IPS DF 19.7 (cell line): Measurements from ENCODE around the gene RUVBL2.
"Not testable (repeated sequence)": the region's sequence is repeated elsewhere in the genome, so short reads cannot be mapped to it uniquely, and the experiment has no call there.

Source experiments
- DNase-seq: peaks from one replicate; pipeline ENCODE4 v3.0.0-alpha.2; 2013; ENCODE audit warnings: low read depth, low spot score

Gene RUVBL2

GRCh38 chr19:49018388-49019241 lies 24.9 kb downstream of the RUVBL2 start:
- not testable (repeated sequence) for DNase-seq

DNA sequence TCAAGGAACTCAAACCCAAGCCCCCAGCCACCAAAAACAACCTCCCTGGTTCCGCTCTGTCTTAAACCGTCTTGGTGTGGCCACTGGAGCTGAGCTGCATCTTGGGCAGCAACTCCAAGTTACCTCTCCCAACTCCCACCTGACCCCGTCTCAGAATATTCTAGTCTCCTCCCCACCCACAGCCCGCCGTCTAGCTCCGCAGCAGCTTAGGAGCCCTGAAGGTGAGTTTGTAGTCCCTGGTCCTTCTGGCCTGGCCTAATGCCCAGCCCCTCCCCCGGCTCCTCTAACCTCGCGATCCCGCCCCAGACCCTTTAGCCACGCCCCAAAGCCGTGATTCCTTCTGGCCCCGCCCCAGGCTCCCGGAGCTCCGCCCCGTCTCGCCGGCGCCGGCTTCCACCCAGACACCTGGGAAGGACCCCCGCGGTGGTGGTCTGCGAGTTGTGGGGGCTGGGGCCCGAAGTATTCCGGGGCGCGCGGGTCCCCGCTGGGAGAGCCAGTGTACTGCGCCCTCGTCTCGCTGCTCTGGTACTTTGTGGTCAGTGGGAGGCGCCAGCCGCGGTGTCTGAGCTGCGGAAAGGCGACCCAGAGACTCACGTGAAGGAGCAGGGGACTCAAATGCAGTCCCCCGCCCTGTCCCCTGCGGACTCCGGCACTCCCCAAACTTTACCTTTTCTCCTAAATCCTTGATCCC lies 25.7 kb downstream of the RUVBL2 start:
- DNase-seq, result no peak

- DNase-seq, result no peak
Observed at GRCh38 chr19:49020342-49020741, 26.7 kb downstream of the RUVBL2 start.

DNA sequence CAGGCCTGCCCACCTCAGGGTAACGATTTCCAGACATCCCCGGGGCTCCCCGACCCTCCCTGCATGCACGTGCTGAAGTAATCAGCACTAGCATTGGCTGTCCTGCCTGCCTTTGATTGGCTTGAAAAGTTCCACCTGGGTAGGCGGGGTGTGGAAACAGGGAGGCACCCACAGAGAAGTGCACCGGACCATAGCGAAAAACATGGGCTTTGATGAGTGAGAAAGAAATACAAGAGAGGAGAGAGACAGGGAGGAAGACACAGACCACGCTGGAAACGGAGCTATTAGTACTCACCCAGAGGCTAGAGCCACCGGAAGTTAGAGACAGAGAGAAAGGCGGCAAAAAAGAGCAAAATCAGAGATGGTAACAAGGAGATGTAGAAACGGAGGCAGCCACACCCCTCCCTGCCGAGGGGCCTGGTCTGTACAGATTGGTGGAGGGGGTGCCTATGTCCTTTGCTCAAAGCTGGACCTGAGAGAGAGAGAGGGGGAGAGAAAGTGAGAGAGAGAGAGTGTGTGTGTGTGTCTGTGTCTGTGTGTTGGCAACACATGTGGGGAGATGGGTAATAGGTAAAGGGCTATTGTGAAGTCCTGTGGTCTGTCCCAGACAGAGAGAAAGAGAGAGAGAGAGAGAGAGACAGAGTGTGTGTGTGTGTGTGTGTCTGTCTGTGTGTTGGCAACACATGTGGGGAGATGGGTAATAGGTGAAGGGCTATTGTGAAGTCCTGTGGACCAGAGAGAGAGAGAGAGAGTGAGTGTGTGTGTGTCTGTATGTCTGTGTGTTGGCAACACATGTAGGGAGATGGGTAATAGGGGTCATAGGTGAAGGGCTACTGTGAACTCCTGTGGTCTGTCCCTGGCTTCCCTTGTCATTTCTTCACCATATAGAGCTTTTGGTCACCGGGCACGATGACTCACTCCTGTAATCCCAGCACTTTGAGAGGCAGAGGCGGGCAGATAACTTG lies 27.5 kb downstream of the RUVBL2 start:
- DNase-seq, result no peak

DNA sequence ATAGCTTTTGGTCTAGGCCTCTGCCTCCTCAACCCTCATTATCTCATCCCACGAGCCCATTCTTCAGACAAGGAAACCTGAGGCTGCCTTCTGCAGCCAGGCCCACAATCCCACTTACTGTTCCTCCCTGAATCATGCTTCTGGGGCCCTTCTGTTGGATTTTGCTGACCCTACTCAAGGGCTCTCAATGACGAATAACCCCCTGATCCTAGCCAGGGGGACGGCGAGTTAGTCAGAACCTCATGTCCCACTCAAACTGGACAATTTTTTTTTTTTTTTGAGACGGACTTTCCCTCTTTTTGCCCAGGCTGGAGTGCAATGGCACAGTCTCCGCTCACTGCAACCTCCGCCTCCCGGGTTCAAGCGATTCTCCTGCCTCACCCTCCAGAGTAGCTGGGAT lies 28.4 kb downstream of the RUVBL2 start:
- DNase-seq, result no peak

DNA sequence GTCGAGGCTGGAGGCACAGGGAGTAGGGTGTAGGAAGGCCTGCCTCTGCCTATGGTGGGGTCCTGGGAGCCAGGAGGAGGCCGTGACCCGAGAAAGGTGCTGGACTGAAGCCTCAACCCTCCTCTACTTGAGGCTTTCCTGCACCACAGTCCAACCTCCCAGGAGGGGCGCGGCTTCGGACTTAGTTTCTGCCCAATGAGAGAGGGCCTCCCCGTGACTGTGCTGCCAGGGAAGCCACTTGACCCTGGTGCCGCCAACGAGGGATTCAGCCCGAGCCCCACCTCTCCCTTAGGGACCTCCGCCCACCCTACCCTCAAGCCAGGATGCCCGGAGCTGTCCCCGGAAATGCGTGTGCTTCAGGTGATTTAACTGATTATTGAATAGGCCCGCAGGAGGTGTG lies 30.5 kb downstream of the RUVBL2 start, which contains the start of gene CGB3:
TSS of gene CGB3 (minus strand) at position 101 of the 400 bp plus-strand sequence. CDS start 362 bp downstream, outside the sequence.
- not testable (repeated sequence) for DNase-seq

GRCh38 chr19:49025088-49025487 lies 31.4 kb downstream of the RUVBL2 start:
- DNase-seq, result not testable (repeated sequence)

- DNase-seq, result not testable (repeated sequence)
Observed at GRCh38 chr19:49025599-49025998, 31.9 kb downstream of the RUVBL2 start.

GRCh38 chr19:49028686-49029085 lies 35.0 kb downstream of the RUVBL2 start:
- DNase-seq, result not testable (repeated sequence)

DNA sequence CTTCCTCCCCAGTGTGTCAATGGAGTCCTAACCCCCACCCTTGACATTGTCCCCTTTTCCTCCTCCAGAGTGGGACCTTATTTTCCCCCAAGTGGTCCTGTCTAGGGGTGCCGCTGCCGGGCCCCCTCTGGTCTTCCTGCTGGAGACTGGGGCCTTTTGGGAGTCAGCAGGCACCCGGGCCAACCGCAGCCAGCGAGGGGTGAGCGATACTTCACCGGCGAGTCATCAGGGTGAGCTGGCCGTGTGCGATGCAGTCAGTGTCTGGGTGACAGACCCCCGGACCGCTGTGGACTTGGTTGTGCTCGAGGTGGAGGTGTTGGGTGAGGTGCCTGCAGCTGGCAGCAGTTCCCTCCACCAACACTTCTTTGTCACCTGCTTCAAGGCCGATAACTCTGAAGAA lies 36.1 kb downstream of the RUVBL2 start:
- not testable (repeated sequence) for DNase-seq

DNA sequence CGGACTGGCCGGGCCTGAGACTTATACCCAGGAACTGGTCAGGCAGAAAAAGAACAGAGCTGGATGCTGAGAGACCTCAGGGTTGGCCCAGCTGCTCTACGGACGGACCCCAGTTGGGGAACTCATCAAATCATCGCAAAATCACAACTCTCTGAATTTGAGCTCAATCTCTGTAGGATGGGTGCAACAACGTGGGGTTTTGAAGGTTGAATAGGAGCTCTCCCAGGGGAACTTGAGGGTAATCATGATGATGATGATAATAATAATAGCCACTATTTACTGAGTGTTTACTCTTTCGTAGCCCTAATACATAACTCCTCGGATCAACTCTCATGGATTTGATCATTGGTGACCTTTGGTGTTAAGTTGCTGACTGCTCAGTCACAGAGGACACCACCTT lies 36.6 kb downstream of the RUVBL2 start:
- DNase-seq, result not testable (repeated sequence)

GRCh38 chr19:49031642-49032301 lies 38.1 kb downstream of the RUVBL2 start, which contains the start of gene CGB2:
Gene CGB2 (plus strand): TSS chr19:49031890. CDS start chr19:49032096, 206 bp downstream.
- DNase-seq, result not testable (repeated sequence)

DNA sequence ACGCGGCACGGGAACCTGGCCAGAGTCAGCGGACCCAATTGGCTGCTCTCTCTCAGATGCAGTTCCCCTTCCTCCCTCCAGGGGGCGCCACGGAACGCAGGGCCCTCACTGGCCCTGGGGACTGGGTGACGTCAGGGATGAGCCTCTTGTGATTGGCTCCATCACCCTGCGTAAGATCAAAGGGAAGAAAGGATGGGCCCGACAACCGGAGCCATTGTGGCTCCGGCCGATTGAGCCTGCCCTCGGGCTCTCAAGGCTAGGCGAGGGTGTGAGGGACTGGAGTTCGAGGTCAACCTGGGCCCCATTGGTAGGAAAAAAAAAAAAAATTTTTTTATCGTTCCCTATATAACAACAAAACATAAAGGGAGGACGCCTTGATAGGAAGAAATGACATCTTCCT lies 43.1 kb downstream of the RUVBL2 start, which contains the start of gene CGB1:
TSS of gene CGB1 (minus strand) at position 81 of the 400 bp plus-strand sequence. CDS start 184 bp downstream, outside the sequence.
- DNase-seq, result not testable (repeated sequence)

- DNase-seq, result not testable (repeated sequence)
Observed at GRCh38 chr19:49038111-49038510, 44.4 kb downstream of the RUVBL2 start.

DNA sequence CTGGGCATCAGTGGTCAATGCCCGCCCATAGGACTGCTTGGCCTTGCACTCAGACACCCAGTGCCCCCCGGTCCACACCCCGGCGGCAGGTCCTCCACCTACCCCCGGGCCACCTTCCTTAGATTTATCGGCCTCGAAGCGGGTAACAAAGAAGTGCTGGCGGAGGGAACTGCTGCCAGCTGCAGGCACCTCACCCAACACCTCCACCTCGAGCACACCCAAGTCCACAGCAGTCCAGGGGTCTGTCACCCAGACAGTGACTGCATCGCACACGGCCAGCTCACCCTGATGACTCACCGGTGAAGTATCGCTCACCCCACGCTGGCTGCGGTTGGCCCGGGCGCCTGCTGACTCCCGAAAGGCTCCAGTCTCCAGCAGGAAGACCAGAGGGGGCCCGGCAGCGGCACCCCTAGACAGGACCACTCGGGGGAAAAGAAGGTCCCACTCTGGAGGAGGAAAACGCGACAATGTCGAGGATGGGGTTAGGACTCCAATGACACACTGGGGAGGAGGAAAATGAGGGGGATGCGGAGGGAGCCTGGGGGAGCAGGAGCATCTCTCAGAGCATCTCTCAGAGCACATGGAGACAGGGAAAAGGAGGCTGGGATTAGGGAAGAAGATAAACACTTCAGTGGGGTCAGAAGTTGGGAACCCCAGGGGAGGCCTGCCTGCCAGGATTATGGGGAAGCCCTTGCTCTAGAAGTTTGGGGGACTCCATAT lies 45.0 kb downstream of the RUVBL2 start:
- not testable (repeated sequence) for DNase-seq

GRCh38 chr19:49039736-49040135 lies 46.0 kb downstream of the RUVBL2 start:
- not testable (repeated sequence) for DNase-seq

- no peak for DNase-seq
Observed at GRCh38 chr19:49042177-49042576, 48.5 kb downstream of the RUVBL2 start.

DNA sequence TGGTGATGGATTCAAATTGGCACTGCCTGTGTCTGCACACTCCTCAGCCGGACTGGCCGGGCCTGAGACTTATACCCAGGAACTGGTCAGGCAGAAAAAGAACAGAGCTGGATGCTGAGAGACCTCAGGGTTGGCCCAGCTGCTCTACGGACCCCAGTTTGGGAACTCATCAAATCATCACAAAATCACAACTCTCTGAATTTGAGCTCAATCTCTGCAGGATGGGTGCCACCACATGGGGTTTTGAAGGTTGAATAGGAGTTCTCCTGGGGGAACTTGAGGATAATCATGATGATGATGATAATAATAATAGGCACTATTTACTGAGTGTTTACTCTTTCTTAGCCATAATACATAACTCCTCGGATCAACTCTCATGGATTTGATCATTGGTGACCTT lies 49.0 kb downstream of the RUVBL2 start:
- not testable (repeated sequence) for DNase-seq

GRCh38 chr19:49043548-49043947 lies 49.9 kb downstream of the RUVBL2 start, which contains the start of gene CGB5:
Gene CGB5 (plus strand): TSS chr19:49043848. CDS start chr19:49044210, 362 bp downstream.
- not testable (repeated sequence) for DNase-seq

DNA sequence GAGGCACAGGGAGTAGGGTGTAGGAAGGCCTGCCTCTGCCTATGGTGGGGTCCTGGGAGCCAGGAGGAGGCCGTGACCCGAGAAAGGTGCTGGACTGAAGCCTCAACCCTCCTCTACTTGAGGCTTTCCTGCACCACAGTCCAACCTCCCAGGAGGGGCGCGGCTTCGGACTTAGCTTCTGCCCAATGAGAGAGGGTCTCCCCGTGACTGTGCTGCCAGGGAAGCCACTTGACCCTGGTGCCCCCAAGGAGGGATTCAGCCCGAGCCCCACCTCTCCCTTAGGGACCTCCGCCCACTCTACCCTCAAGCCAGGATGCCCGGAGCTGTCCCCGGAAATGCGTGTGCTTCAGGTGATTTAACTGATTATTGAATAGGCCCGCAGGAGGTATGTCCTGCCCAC lies 55.3 kb downstream of the RUVBL2 start, which contains the start of gene CGB8:
TSS of gene CGB8 (minus strand) at position 101 of the 400 bp plus-strand sequence. CDS start 372 bp downstream, outside the sequence.
- not testable (repeated sequence) for DNase-seq
